ENCODE measurements around the gene SPON1.

- TF ChIP-seq CTCF (conservative IDR thresholded peaks at IDR 0.05; ENCODE audit: low read length), result no peak
- no peak for TF ChIP-seq EZH2phosphoT487 (IDR thresholded peaks at IDR 0.05; ENCODE audit: borderline replicate concordance)
Observed at GRCh38 chr11:14224395-14224794, 261.9 kb downstream of the SPON1 start.

Data from Loucy (cell line).